HepG2 (cell line): ENCODE data around the gene KAZN.

Experiments used
- CHD2 ChIP-seq: IDR thresholded peaks from 2 replicates; pipeline ENCODE4 v1.6.1; 2011; ENCODE audit warnings: low read depth, low read length, improper control_type of control experiment
- CTCF ChIP-seq: sonication (generic); formaldehyde crosslinking; IDR thresholded peaks from 2 replicates; pipeline ENCODE4 v1.5.0; 2020; ENCODE audit warnings: mild to moderate bottlenecking, missing genetic modification reagents, moderate library complexity
- E2F1 ChIP-seq: sonication (generic); formaldehyde crosslinking; IDR thresholded peaks from 2 replicates; pipeline ENCODE4 v1.5.0; 2020; ENCODE audit warnings: missing genetic modification reagents
- FOXJ3 ChIP-seq: sonication (generic); formaldehyde crosslinking; IDR thresholded peaks from 2 replicates; pipeline ENCODE4 v1.4.0; 2020; ENCODE audit warnings: missing genetic modification reagents, mild to moderate bottlenecking, borderline replicate concordance
- RERE ChIP-seq: IDR thresholded peaks from 2 replicates; pipeline ENCODE4 v1.6.1; 2016; ENCODE audit warnings: low read depth, missing genetic modification reagents, missing compliant biosample characterization
- SIN3A ChIP-seq: IDR thresholded peaks from 2 replicates; pipeline ENCODE4 v1.6.1; 2011; ENCODE audit warnings: low read depth, mild to moderate bottlenecking, control low read depth, low read length, borderline replicate concordance
- ZBTB49 ChIP-seq: sonication (generic); formaldehyde crosslinking; IDR thresholded peaks from 2 replicates; pipeline ENCODE4 v1.4.0; 2020; ENCODE audit warnings: missing genetic modification reagents, borderline replicate concordance
- ZNF552 ChIP-seq: sonication (generic); formaldehyde crosslinking; IDR thresholded peaks from 2 replicates; pipeline ENCODE4 v1.9.0; 2022; ENCODE audit warnings: missing genetic modification reagents, mild to moderate bottlenecking, borderline replicate concordance

GRCh38 chr1:14635421-14635820 lies 36.9 kb downstream of the KAZN start:
- TF ChIP-seq SIN3A, result no peak
- no peak for TF ChIP-seq ZBTB49
- TF ChIP-seq FOXJ3 (CRISPR knock-in tag), result no peak
- no peak for TF ChIP-seq CTCF (CRISPR knock-in tag)
- no peak for TF ChIP-seq RERE
- no peak for TF ChIP-seq CHD2
- TF ChIP-seq E2F1 (CRISPR knock-in tag), result no peak
- TF ChIP-seq ZNF552 (CRISPR knock-in tag), result no peak
